Trophoblast cell (in vitro differentiated cells and primary cell): ENCODE results near the gene SLC2A8.
A peak's percentile ranks its signal among the peaks of the same experiment; 100 is the strongest.

ENCODE experiments used
- DNase-seq, 2 donors: peaks; one replicate each; pipeline ENCODE4 v3.0.0-alpha.2; 2016
- H2AFZ ChIP-seq: 2 replicates; pipeline ENCODE4 v1.6.1; 2013; ENCODE audit warnings: low read length, moderate library complexity, mild to moderate bottlenecking; ENCODE audit not compliant: insufficient read depth, poor library complexity
- H2AK5ac ChIP-seq: 2 replicates; pipeline ENCODE4 v1.6.1; 2013; ENCODE audit warnings: mild to moderate bottlenecking, low read length
- H2BK120ac ChIP-seq: 2 replicates; pipeline ENCODE4 v1.6.1; 2013; ENCODE audit warnings: low read length, mild to moderate bottlenecking, moderate library complexity; ENCODE audit not compliant: insufficient read depth, poor library complexity
- H2BK12ac ChIP-seq: 2 replicates; pipeline ENCODE4 v1.6.1; 2013; ENCODE audit warnings: mild to moderate bottlenecking, low read length, moderate library complexity
- H2BK5ac ChIP-seq: 2 replicates; pipeline ENCODE4 v1.6.1; 2013; ENCODE audit warnings: low read length, low read depth, moderate library complexity, mild to moderate bottlenecking; ENCODE audit not compliant: poor library complexity
- H3K14ac ChIP-seq: 2 replicates; pipeline ENCODE4 v1.6.1; 2013; ENCODE audit warnings: mild to moderate bottlenecking, low read length
- H3K18ac ChIP-seq: 2 replicates; pipeline ENCODE4 v1.6.1; 2013; ENCODE audit warnings: mild to moderate bottlenecking, low read length
- H3K23ac ChIP-seq: 2 replicates; pipeline ENCODE4 v1.6.1; 2013; ENCODE audit warnings: low read length
- H3K27ac ChIP-seq: 2 replicates; pipeline ENCODE4 v1.5.1; 2013; ENCODE audit warnings: low read depth, mild to moderate bottlenecking, inconsistent platforms, low read length, moderate library complexity
- H3K27me3 ChIP-seq: 2 replicates; pipeline ENCODE4 v1.6.1; 2013; ENCODE audit warnings: inconsistent platforms, mild to moderate bottlenecking, low read length, moderate library complexity; ENCODE audit not compliant: insufficient read depth
- H3K36me3 ChIP-seq, 2 experiments: 1 replicate in 1 of 2; 2 replicates in 1 of 2; pipeline ENCODE4 v1.6.1; 2013; ENCODE audit warnings: low read length in 2 of 2, mild to moderate bottlenecking in 2 of 2, moderate library complexity in 1 of 2; ENCODE audit not compliant: insufficient read depth in 2 of 2, control insufficient read depth in 1 of 2
- H3K4ac ChIP-seq: 2 replicates; pipeline ENCODE4 v1.6.1; 2013; ENCODE audit warnings: low read depth, mild to moderate bottlenecking, low read length, moderate library complexity
- H3K4me1 ChIP-seq, 2 experiments: 1 replicate in 1 of 2; 2 replicates in 1 of 2; pipeline ENCODE4 v1.6.1; 2013; ENCODE audit warnings: low read length in 2 of 2, mild to moderate bottlenecking in 2 of 2, moderate library complexity in 1 of 2; ENCODE audit not compliant: insufficient read depth in 2 of 2, control insufficient read depth in 1 of 2
- H3K4me2 ChIP-seq: 2 replicates; pipeline ENCODE4 v1.6.1; 2013; ENCODE audit warnings: inconsistent platforms, mild to moderate bottlenecking, low read length, moderate library complexity
- H3K4me3 ChIP-seq: 2 replicates; pipeline ENCODE4 v1.5.1; 2013; ENCODE audit warnings: mild to moderate bottlenecking, low read depth, low read length, inconsistent platforms
- H3K79me1 ChIP-seq: one replicate; pipeline ENCODE4 v1.6.1; 2013; ENCODE audit warnings: low read length
- H3K79me2 ChIP-seq: 2 replicates; pipeline ENCODE4 v1.6.1; 2013; ENCODE audit warnings: low read length, mild to moderate bottlenecking; ENCODE audit not compliant: control insufficient read depth, insufficient read depth, poor library complexity
- H3K9ac ChIP-seq: 2 replicates; pipeline ENCODE4 v1.6.1; 2013; ENCODE audit warnings: mild to moderate bottlenecking, low read length
- H3K9me3 ChIP-seq: 2 replicates; pipeline ENCODE4 v1.6.1; 2013; ENCODE audit warnings: low read depth, mild to moderate bottlenecking, control low read depth, inconsistent platforms, low read length; ENCODE audit not compliant: insufficient read depth
- H4K12ac ChIP-seq: 2 replicates; pipeline ENCODE4 v1.6.1; 2013; ENCODE audit warnings: low read depth, mild to moderate bottlenecking, low read length, moderate library complexity
- H4K8ac ChIP-seq: 2 replicates; pipeline ENCODE4 v1.6.1; 2013; ENCODE audit warnings: low read depth, mild to moderate bottlenecking, low read length, moderate library complexity
- H4K91ac ChIP-seq: one replicate; pipeline ENCODE4 v1.6.1; 2013; ENCODE audit warnings: low read depth, mild to moderate bottlenecking, low read length, moderate library complexity
- WGBS: extraction: QIAGEN DNeasy Blood & Tissue Kit; methylation state at CpG from one replicate; pipeline ENCODE4 v1.1.7; 2013; ENCODE audit warnings: missing lambda C conversion rate; ENCODE audit not compliant: insufficient read length, insufficient coverage; ENCODE audit errors: extremely low coverage; 5-methylcytosine and 5-hydroxymethylcytosine counted together

SLC2A8 gene

DNA sequence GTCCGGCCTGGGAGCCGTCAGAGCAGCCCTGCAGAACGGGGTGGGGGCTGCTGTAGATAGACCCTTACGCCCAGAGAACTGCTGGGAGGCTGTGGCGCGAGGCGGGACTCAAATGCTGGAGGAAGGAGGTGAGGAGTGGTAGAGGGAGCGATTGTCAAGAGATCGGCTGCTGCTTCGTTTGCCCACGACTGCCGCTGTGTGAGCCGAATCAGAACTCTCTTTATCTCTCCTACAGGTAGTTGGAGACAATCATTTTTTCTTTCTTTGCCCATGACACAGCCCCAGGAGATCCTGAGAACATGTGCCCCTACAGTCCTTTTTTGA lies 27.7 kb downstream of the SLC2A8 start:
- Histone ChIP-seq H3K18ac (peak overlapping the region; percentile 96), H3K23ac (no peak overlapping the region), H2AK5ac (peak overlapping the region; percentile 55), H3K9ac (peak overlapping the region; percentile 97), H4K12ac (peak overlapping the region; percentile 90), H3K79me2 (peaks cover 7% of the 10 kb centered on the region), H3K4me1 (peaks cover 2 to 12% of the 10 kb centered on the region in 2 experiments), H3K79me1 (peaks cover 8% of the 10 kb centered on the region), H3K4ac (peak overlapping the region; percentile 85), H3K27me3 (no peaks in the 10 kb centered on the region), H3K36me3 (peaks cover 6 to 11% of the 10 kb centered on the region in 2 experiments), H2BK5ac (peak overlapping the region; percentile 92), H3K9me3 (peaks cover 2% of the 10 kb centered on the region), H3K4me2 (peak overlapping the region; percentile 76), H3K27ac (peak overlapping the region; percentile 85), H2AFZ (peak overlapping the region; percentile 86), H2BK120ac (peak overlapping the region; percentile 70), H3K14ac (peak overlapping the region; percentile 91), H4K91ac (peak overlapping the region; percentile 89), H2BK12ac (no peak overlapping the region), H3K4me3 (peak overlapping the region; percentile 97), H4K8ac (peak overlapping the region; percentile 93)
- DNase-seq = no peak
- no CpG with 5 or more reads among the region's 13 CpGs for WGBS

- H3K27me3 ChIP-seq = no peaks in the 10 kb centered on the region
- no peak for DNase-seq
- H3K79me1 ChIP-seq = peaks cover 8% of the 10 kb centered on the region
- no peak overlapping the region for H4K91ac ChIP-seq
- H2BK120ac ChIP-seq = no peak overlapping the region
- peaks cover 9 to 20% of the 10 kb centered on the region in 2 experiments for H3K36me3 ChIP-seq
- H4K8ac ChIP-seq = no peak overlapping the region
- H3K4me2 ChIP-seq = no peak overlapping the region
- H2AK5ac ChIP-seq = no peak overlapping the region
- no peak overlapping the region for H3K4ac ChIP-seq
- H2BK5ac ChIP-seq = no peak overlapping the region
- H3K79me2 ChIP-seq = peaks cover 7% of the 10 kb centered on the region
- H3K9ac ChIP-seq = no peak overlapping the region
- H3K23ac ChIP-seq = no peak overlapping the region
- no peak overlapping the region for H3K27ac ChIP-seq
- H3K18ac ChIP-seq = no peak overlapping the region
- peaks cover 2 to 12% of the 10 kb centered on the region in 2 experiments for H3K4me1 ChIP-seq
- H4K12ac ChIP-seq = no peak overlapping the region
- H2BK12ac ChIP-seq = no peak overlapping the region
- H3K14ac ChIP-seq = no peak overlapping the region
- no peak overlapping the region for H2AFZ ChIP-seq
- WGBS = no CpG with 5 or more reads among the region's 2 CpGs
- no peak overlapping the region for H3K4me3 ChIP-seq
- peaks cover 2% of the 10 kb centered on the region for H3K9me3 ChIP-seq
Observed at GRCh38 chr9:127426756-127427155, 29.8 kb downstream of the SLC2A8 start.

DNA sequence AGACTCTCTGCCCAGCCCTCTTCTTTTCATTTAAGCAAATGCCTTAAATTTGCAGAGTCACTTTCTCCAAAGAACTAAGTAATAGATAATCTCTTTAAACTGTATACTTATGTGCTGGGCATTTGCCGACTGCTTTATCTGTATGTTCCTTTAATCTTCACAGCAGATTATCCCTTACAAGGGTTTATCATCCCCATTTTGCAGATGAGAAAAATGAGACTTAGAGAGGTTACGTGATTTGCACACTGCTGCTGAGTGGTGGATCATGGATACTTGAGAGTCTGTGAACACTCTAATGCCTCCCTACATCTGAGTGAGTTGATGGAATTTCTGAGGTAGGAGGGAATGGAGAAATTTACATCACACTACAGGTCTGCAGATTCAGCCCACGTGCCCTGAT lies 31.4 kb downstream of the SLC2A8 start:
- Histone ChIP-seq H3K4me3 (no peak overlapping the region), H3K14ac (no peak overlapping the region), H3K18ac (no peak overlapping the region), H3K9me3 (peaks cover 2% of the 10 kb centered on the region), H3K9ac (no peak overlapping the region), H2BK5ac (no peak overlapping the region), H2BK120ac (no peak overlapping the region), H3K79me1 (peaks cover 8% of the 10 kb centered on the region), H2AK5ac (no peak overlapping the region), H4K8ac (no peak overlapping the region), H3K79me2 (peaks cover 7% of the 10 kb centered on the region), H3K27ac (no peak overlapping the region), H4K12ac (no peak overlapping the region), H3K4me1 (peaks cover 2 to 3% of the 10 kb centered on the region in 2 experiments), H3K27me3 (no peaks in the 10 kb centered on the region), H3K4me2 (no peak overlapping the region), H3K23ac (no peak overlapping the region), H3K4ac (no peak overlapping the region), H4K91ac (no peak overlapping the region), H2AFZ (no peak overlapping the region), H3K36me3 (peaks cover 12 to 23% of the 10 kb centered on the region in 2 experiments), H2BK12ac (no peak overlapping the region)
- no peak for DNase-seq
- no CpG with 5 or more reads among the region's 3 CpGs for WGBS

DNA sequence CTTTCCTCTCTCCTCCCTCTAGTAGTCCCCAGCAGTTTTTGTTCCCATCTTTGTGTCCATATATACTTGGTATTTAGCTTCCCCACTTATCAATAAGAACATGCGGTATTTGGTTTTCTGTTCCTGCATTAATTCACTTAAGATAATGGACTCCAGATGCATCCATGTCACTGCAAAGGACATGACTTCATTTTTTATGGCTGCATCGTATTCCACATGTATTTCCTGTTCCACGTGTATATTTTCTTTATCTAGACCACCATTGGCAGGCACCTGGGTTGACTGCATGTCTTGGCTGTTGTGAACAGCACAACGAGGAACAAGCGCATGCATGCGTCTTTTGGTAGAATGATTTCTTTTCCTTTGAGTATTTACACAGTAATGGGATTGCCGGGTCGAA lies 33.4 kb downstream of the SLC2A8 start:
- no peak overlapping the region for H4K8ac ChIP-seq
- no CpG with 5 or more reads among the region's 8 CpGs for WGBS

More for the DNA sequence above, 33.4 kb downstream of the SLC2A8 start:
- Histone ChIP-seq H3K18ac (no peak overlapping the region), H3K9me3 (no peaks in the 10 kb centered on the region), H2BK5ac (no peak overlapping the region), H3K27me3 (no peaks in the 10 kb centered on the region), H2BK120ac (no peak overlapping the region), H3K9ac (no peak overlapping the region), H2AFZ (no peak overlapping the region), H3K23ac (no peak overlapping the region), H3K27ac (no peak overlapping the region), H2AK5ac (no peak overlapping the region), H4K91ac (no peak overlapping the region), H3K36me3 (peaks cover 27 to 39% of the 10 kb centered on the region in 2 experiments), H3K4ac (no peak overlapping the region), H3K4me2 (no peak overlapping the region), H3K79me1 (no peaks in the 10 kb centered on the region), H3K4me1 (peaks cover 0 to 2% of the 10 kb centered on the region in 2 experiments), H4K12ac (no peak overlapping the region), H3K79me2 (no peaks in the 10 kb centered on the region), H3K4me3 (no peak overlapping the region), H2BK12ac (no peak overlapping the region), H3K14ac (no peak overlapping the region)
- DNase-seq = no peak
